ENCODE data around the gene LRRC1.
A peak's percentile ranks its signal among the peaks of the same experiment; 100 is the strongest.

The LRRC1 gene

DNA sequence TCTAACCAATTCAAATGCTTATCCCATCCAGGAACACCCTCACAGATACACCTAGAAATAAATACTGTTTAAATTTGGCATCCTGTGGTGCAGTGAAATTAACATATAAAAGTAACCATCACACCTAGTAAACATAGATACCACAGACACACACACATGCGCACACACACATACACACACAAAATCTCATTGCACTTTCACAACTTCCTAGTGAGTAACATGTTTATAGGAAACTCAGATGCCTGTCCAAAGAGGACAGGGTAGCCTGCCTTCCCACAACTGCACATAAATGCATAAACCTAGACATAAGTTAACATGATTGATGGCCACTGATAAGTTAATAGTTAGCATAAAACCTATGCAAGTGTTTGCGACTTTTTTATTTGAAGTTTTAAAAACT lies 56.8 kb downstream of the LRRC1 start:
- DNase-seq, result no peak

DNA sequence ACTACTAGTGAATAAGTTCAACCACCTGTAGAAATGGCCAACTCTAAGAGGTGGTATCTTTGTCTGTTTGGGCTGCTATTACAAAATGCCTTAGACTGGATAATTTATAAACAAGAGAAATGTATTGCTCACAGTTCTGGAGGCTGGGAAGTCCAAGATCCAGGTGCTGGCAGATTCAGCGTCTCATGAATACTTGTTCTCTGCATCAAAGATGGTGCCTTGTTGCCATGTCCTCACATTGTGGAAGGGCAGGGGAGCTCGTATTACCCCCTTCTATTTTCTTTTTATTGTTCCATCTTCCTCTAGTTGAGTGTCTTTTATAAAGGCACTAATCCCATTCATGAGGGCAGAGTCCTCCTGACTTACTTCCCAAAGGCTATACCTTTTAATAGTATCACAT lies 58.0 kb downstream of the LRRC1 start:
- no peak for DNase-seq

DNA sequence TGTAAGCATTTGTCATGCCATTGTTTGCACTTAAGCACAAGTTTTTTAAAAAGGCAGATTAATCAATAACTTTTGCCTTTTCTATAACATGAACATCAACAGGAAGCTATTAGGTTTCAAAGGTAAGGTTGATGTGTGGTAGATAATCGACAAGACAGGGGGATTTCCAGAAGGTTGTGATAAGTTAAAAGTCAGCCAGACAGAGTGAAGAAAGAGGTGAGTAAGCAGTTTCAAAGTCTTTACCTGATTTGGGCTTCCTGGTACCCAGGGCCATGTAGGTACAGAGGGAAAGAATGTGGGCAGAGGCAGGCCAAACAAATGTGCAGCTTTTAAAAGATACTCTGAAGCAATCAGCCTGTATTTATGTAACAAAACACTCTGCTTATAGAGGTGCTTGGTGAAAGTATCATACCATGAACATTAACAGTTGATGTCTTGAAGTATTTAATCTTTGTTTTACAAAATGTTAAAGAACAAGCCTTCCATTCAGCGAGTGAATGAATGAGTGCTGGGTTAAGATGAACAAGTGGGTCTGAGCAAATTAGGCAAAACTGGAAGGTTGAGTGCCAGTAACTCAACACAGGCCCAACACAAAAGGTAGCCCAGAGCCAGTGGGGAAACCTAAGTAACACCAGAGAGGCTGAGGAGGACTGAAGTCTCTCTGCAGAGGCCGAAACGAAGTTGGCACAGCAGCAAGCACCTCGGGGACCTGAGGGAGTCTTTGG lies 60.2 kb downstream of the LRRC1 start:
- no peak for DNase-seq

DNA sequence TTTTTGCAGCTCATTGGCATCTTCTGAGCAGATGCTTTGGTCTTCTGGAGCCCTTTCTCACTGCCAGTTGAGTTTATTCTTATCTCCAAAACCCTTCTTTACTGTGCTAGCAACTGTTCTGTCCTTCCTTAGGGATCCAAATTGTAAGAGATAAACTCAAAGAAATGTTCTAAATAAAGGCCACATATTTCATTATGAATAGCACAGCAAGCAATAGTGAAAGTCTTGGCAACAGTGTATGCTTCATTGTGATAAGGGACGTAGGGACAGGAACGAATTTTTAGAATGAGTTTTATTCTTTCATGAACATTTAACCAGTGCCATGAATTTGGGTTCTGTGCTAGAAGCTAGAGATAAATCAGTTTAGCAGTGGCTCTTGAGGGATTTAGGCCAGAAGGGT lies 61.1 kb downstream of the LRRC1 start:
- DNase-seq, result no peak

DNA sequence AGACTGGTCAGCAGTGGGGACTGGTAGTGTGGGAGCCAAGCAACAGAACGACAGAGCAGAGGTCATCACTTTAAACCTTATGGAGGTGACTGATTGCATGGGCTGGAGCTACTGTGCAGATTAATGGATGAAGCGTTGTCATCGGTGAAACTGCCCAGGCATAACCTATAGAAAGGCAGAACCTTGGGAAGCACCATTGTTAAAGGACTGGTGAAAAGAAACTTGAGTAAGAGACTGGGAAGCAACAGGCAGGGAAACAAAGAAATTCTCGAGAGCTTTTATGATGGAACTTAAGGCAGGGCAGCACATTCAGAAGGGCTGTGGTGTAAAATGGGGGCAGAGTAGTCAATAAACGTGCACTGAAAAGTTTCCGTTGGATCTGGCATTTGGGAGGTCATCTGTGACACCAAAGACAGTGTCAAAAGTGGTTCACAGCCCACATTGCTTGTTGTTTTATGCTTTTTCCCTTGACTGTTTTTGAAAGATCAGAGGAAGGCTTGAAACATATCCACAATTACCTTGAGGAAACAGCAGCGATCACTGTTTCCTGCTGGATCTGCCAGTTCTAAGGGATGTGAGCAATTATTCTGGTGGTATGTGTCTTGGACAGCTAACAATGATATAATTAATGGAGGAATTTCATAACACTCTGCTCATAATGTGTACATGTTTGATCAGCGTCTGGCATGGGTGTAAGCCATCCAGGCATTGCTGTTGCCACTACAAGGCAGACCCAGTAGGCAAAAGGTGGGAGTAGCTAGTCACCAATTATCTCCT lies 62.7 kb downstream of the LRRC1 start:
- DNase-seq, result no peak

DNA sequence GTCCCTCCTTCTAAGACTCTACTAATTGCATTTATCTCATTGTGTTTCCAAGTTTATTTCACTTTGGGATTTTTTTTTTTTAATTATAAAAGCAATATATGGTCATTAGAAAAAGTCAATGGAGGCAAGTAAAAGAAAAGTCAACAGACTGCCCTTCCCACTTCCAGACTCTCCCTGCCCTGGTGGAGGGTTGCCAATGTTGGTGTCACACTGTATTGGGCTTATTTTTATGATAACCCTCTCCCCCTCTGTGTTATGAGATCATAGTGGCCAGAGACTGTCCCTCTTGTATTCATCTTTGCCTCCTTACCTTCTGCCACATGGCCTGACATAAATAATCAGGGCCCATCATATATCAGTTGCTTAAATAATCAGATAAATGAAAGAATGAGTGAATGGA lies 63.4 kb downstream of the LRRC1 start:
- DNase-seq, result no peak

DNA sequence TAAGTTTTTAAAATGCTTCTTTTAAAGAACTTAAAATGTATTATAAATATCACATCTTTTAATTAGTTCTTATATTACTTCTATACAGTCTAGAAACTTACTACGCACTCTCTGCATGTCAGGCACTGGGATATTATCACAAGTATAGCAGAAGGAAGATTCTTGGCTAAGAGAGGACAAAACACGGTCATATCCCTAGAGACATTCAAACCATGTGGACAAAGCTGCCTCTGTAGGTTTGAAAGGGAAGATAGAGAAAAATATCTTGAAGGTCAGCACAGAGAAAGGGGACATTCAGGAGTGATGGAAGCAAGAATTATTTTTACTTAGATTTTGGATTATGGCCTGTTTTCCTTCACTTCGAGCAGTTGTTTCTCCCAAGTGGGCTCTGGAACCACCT lies 64.1 kb downstream of the LRRC1 start:
- no peak for DNase-seq

DNA sequence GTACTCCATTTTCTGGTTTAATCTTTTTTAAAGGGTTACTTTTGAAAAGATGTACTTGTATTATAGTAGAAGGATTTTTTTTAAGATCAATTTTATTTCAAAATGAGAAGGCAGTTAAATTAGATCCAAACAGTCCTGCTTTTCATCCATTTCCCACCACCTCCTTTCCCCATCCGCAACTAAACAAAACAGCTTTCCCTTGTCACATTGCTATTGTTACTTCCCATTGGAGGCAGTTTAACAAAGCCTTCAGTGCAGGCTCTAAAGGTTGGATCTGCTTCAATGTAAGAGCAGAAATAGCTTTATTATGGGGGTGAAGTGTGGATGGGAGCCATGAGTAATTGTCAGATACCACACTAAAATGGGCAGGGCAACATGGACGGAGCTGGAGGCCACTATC lies 65.7 kb downstream of the LRRC1 start:
- DNase-seq, result no peak

DNA sequence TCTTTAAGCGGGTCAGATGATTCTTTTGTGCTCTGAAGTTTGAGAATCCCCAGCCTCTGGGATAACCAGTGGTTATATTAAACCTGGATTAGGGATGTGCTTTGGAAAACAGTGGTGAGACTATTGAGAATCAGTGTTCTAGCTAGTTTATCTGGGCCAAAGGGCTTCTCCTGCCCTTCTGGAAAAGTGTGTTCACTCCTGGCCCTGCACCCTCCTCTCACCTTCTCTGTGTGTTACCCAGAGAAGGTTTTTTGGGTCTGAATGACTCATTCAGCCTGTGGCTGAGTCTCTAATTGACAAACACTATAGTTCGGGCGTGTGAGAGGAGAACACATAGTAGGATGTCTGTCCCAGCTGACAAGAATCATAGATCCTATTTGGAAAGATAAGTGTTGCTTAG lies 66.7 kb downstream of the LRRC1 start:
- DNase-seq, result no peak

DNA sequence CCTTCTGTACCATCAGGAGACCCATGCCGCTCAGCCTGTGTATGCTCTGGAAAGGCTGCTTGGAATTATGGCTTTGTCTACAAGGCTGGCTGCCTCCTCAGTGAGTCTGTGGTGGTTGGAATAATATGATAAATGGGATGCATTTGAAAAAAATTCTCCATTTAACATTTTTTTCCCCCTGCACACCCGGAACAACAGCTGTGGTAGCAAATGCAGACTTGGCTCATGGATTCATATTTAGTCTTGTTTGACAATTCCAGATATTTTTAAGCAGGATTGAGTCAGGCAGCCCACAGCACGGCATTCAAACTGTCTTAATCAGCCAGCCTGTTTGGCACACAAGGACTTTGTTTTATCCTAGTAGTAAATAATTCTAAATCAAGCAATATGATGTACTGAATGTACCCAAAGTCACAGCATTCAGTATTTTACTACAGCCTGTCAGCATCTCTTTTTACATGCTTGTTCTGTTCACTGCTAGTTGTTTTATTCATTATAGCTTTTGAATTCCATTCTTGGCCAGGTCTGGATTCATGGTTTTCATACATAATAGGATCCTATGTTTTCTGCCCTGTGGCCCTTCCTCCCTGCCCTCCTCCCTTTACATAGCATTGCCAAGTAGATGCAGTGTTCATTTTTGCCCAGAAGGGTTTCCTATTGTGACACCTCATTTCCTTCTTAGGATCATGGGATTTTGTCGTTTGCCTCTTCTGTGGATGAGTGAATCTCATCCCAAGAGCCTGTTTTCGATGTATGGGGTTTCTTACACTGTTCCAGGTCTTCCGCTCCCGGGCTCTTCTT lies 68.1 kb downstream of the LRRC1 start:
- DNase-seq, result no peak

DNA sequence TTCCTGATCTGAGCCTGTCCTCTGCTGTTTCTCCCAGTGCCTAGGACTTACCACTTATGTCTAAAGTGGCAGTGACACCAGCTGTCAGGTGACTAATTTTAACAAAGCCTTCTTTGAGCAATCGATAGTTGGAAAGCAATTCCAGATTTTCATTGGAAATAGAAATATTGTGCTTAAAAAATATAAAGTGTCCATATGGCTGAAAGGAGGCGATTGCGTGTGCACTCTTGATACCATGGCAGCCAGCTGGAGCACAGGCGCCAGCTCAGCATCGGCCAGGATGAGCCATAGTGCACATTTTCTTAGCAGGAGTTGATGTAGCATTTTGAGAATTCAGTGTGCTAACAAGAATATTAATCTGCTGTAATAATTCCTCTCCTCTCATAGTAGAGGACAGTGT lies 70.0 kb downstream of the LRRC1 start:
- no peak for DNase-seq

DNA sequence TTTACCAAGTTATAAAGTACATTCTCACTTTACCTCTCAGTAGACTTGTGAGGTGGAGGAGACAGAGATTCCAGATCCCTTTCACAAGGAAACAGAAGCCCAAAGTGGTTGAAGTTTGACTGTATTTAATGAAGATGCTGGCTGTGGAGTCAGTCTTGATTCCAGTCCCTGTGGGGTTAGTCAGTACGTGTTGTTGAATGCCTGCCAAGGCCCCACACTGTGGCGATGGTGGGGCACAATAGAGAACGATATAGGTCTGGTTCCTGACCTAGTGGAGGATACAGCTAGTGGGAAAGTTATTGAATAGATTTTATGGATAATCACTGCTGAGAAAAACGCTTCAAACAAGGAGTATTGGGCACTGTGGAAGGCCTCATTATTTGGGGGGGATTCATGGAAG lies 71.4 kb downstream of the LRRC1 start:
- no peak for DNase-seq

DNA sequence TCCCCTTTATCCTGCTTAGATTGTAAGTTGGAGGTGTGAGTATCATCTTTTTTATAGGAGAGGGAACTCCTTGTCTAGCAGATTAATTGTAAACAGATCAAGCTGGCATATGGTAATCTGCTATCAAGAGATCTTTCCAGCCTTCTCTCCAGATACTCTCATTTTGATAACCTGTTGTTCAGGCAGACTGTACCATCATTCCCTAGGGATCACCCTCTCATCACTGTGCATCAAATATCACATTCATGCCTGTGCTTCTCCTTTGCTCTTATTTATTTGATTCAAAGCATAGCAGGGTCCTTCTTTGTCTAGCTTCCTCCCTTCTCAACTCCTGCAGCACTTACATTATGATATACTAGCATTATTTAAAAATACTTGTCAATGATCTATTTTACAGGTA lies 73.8 kb downstream of the LRRC1 start:
- no peak for DNase-seq

DNA sequence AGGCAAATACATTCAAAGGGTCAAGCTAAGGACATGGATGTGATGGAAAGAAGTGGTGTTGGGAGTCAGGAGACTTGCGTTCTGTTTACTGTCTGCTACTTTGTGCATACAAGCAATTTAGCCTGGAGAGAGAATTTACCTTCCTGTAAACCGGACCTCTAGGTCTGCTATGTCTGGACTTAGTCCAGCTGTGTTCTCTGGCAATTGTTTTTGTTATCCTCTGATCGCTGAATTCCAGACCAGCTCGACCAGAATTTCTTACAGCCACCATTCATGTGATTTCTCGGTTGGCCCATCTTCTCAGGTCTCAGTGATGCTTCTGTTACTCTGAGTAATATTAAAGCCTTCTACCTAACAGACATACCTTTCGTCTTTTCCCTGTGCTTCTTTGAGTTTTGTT lies 75.2 kb downstream of the LRRC1 start:
- DNase-seq, result no peak

DNA sequence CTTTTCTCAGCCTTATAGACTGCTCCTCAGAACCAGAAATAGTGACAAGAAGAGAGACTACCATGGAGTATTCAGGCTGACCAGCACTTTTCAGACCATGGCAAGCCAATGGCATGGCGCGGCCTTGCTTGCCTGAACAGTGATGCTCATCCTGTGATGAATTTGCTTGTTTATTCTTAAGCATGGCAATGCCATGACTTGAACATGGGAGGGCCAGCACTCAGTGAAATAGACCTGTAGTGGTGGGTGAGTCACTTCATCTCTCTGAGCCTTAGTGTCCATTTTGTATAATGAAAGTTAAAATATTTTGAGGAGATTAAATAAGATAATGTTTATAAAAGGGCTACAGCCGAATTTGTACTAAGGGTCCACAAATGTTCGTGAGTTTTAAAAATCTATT lies 79.1 kb downstream of the LRRC1 start:
- peak; percentile 38 for DNase-seq

DNA sequence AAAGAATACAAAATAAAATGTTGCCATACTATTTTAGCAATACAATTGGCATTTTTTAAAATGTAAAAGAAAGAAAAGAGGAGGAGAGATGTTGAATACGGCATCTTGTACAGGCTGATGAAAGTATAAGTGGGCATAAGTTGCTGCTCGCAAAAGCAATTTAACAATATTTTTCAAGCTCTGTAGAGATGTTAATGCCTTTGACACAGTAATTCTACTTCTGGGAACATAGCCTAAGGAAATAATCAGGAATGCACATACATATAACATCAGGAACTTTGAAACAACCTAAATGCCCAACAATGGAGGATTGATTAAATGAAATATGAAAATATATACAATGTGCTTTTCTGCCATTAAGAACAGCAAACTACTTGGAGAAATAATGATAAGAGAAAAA lies 80.2 kb downstream of the LRRC1 start:
- no peak for DNase-seq

DNA sequence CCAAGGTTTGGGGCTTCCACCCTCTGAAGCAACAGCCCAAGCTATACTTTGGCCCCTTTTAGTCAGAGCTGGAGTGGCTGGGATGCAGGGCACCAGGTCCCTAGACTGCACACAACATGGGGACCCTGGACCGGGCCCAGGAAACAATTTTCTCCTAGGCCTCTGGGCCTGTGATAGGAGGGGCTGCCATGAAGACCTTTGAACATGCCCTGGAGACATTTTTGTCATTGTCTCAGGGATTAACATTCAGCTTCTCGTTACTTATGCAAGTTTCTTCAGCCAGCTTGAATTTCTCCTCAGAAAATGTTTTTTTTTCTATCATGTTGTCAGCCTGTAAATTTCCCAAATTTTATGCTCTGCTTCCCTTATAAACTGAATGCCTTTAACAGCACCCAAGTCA lies 82.3 kb downstream of the LRRC1 start:
- DNase-seq, result no peak

DNA sequence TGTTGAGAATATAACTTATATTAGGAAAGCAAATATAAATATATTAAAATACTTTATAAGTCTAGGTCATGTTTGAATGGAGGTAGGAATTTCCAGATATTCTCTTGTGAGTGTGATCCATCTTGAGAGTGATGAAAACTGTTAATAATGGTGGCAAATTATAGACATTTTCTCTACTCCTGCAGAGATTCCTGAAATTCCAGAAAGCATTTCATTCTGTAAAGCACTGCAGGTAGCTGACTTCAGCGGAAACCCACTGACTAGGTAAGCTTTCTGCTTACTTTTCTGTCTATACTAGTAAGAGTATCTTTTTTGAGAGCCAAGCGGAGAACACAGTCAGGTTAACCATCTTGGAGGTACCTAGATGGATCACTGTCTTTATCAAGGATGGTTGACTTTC lies 84.0 kb downstream of the LRRC1 start:
- no peak for DNase-seq

DNA sequence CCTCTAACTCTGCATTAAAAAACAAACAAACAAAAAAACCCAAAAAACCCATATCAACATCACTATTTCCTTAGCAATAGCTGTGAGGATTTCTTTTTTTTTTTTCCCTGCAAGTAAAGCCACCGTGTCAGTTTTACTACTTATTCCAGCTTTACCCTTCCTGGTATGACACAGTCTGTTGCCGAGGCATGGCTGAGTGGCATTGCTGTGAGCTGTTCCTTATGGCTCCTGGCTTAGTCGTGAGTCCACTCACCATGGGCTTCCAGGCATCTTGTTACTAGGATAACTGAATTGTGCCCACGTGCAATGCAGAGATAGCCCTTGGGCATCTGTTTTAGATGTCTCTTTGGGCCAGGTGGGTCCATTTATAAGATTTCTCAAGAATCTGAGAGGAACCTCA lies 84.8 kb downstream of the LRRC1 start:
- no peak for DNase-seq

DNA sequence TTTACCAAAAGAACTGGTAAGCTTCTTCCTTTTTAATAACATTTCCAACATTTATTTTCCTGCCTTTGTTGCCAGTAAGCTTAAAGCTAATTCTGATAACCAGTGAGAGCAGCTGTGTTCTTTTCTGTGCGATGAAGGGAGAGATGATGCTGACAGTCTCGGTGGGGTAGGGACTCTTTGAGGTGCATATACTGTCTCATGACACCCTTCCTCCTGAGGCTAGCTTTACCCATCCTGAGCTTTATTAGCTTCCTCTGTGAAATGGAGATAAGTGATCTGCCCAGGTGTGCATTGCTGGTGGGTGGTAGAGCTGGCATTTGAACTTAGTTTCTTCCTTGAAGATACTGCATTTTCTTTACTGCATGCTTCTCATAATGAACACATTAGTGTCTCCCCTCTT lies 92.5 kb downstream of the LRRC1 start:
- DNase-seq, result no peak

DNA sequence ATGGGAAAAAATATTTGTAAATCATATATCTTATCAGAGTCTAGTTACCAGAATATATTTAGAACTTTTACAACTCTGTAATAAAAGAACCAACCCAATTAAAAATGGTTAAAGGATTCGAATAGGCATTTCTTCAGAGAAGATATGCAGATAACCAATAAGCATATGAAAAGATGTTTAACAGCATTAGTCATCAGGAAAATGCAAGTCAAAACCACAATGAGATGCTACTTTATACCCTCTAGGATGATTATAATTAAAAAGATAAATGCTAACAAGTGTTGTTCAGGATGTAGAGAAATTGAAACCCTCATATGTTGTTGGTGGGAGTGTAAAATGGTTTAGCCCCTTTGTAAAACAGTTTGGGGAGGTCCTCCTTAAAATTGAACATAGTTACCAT lies 94.1 kb downstream of the LRRC1 start:
- no peak for DNase-seq

DNA sequence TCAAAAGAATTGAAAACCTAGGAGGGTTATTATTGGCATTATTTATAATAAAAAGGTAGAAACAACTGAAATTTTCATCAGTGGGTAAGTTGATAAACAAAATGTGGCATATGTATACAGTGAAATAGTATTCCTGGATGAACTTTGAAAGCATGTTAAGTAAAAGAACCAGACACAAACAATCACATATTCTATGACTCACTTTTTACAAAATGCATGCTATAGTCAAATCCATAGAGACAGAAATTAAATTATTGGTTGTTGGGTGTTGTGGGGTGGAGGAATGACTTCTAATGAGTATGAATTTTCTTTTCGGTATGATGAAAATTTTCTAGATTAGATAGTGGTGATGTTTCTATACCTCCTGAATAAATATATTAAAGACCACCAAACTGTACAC lies 94.6 kb downstream of the LRRC1 start:
- no peak for DNase-seq

DNA sequence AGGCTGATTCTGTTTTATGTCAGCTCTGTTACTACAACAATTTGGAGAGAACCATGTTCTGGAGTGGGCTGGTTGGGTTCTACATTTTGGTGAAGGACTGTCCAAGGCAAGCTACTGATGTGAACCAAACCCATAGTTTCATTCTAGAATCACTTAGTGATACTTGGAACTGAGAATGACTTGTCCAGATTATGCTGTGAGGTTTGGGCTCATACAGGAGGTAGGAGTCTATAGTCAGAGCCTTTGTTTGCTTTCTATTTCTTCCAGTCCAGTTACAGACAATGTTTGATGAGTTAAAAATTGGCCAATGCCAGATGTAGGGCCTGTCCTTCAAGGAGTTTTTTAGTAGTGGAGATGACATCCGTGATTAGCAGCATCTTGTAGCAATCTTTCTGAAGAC lies 97.9 kb downstream of the LRRC1 start:
- DNase-seq, result no peak

DNA sequence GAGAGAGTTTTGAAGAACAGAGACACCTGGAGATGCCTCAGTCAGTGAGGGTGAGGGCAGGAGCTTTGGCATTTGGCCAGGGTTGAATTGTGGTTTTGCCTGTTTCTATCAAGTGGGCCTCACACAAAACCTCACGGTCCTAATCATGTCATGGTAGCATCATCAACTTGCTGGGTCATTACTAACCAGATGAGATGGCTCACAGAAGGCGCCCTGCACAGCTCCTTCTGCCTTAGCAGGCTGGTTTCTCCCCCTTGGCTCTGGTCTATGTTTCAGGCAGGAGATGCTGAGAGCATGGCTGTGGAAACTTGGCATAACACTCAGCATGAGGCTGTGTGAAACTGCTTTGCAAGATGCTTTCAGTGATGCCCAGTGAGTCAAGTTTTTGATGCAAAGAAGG lies 99.3 kb downstream of the LRRC1 start:
- DNase-seq, result peak; percentile 45
